HUES48 (cell line): Measurements from ENCODE around the gene PCGF3.
A peak's percentile ranks its signal among the peaks of the same experiment; 100 is the strongest.

Experiments
- H3K27ac ChIP-seq: one replicate; pipeline ENCODE4 v1.7.0; 2013; ENCODE audit warnings: low read depth, low read length, inconsistent platforms
- H3K27me3 ChIP-seq: 2 replicates; pipeline ENCODE4 v1.6.1; 2013; ENCODE audit warnings: mild to moderate bottlenecking, low read length; ENCODE audit not compliant: control insufficient read depth, insufficient read depth
- H3K36me3 ChIP-seq: 2 replicates; pipeline ENCODE4 v1.6.1; 2013; ENCODE audit warnings: low read length; ENCODE audit not compliant: control insufficient read depth, insufficient read depth
- H3K4me1 ChIP-seq: 2 replicates; pipeline ENCODE4 v1.6.1; 2013; ENCODE audit warnings: mild to moderate bottlenecking, low read length; ENCODE audit not compliant: control insufficient read depth, insufficient read depth
- H3K4me3 ChIP-seq: 2 replicates; pipeline ENCODE4 v1.5.1; 2013; ENCODE audit warnings: mild to moderate bottlenecking, low read depth, low read length
- H3K9ac ChIP-seq: 2 replicates; pipeline ENCODE4 v1.6.1; 2013; ENCODE audit warnings: mild to moderate bottlenecking, low read depth, low read length, moderate library complexity
- H3K9me3 ChIP-seq: 2 replicates; pipeline ENCODE4 v1.6.1; 2013; ENCODE audit warnings: low read length; ENCODE audit not compliant: control insufficient read depth, insufficient read depth

PCGF3 gene

GRCh38 chr4:784401-785331 lies 79.0 kb downstream of the PCGF3 start:
- Histone ChIP-seq H3K27ac (no peak overlapping the region), H3K27me3 (peaks cover 59% of the 10 kb centered on the region), H3K4me3 (peak overlapping the region; percentile 40; the same call in 1 of the 2 replicates), H3K9ac (no peak overlapping the region), H3K36me3 (peaks cover 10% of the 10 kb centered on the region), H3K4me1 (peaks cover 17% of the 10 kb centered on the region), H3K9me3 (no peaks in the 10 kb centered on the region)

- Histone ChIP-seq H3K9ac (no peak overlapping the region), H3K27ac (no peak overlapping the region), H3K4me1 (peaks cover 17% of the 10 kb centered on the region), H3K4me3 (peak overlapping the region; percentile 40; the same call in 1 of the 2 replicates), H3K9me3 (no peaks in the 10 kb centered on the region), H3K36me3 (peaks cover 3% of the 10 kb centered on the region), H3K27me3 (peaks cover 59% of the 10 kb centered on the region)
Observed at GRCh38 chr4:785332-786073, 79.9 kb downstream of the PCGF3 start.

- Histone ChIP-seq H3K27me3 (peaks cover 59% of the 10 kb centered on the region), H3K4me1 (peaks cover 17% of the 10 kb centered on the region), H3K9me3 (no peaks in the 10 kb centered on the region), H3K27ac (no peak overlapping the region), H3K4me3 (peak overlapping the region; percentile 21; the same call in 1 of the 2 replicates), H3K9ac (no peak overlapping the region), H3K36me3 (no peaks in the 10 kb centered on the region)
Observed at GRCh38 chr4:786074-786741, 80.6 kb downstream of the PCGF3 start.

- no peak overlapping the region for H3K4me3 ChIP-seq
- H3K9me3 ChIP-seq = no peaks in the 10 kb centered on the region
- H3K9ac ChIP-seq = no peak overlapping the region
- peaks cover 17% of the 10 kb centered on the region for H3K4me1 ChIP-seq
- no peaks in the 10 kb centered on the region for H3K36me3 ChIP-seq
- no peak overlapping the region for H3K27ac ChIP-seq
- H3K27me3 ChIP-seq = peaks cover 59% of the 10 kb centered on the region
Observed at GRCh38 chr4:786861-787300, 81.2 kb downstream of the PCGF3 start.

GRCh38 chr4:787561-787981 lies 81.9 kb downstream of the PCGF3 start:
- H3K4me3 ChIP-seq = no peak overlapping the region
- H3K36me3 ChIP-seq = no peaks in the 10 kb centered on the region
- no peak overlapping the region for H3K27ac ChIP-seq
- H3K27me3 ChIP-seq = peaks cover 59% of the 10 kb centered on the region
- no peaks in the 10 kb centered on the region for H3K9me3 ChIP-seq
- H3K9ac ChIP-seq = no peak overlapping the region
- peaks cover 13% of the 10 kb centered on the region for H3K4me1 ChIP-seq

GRCh38 chr4:788006-788635 lies 82.5 kb downstream of the PCGF3 start:
- Histone ChIP-seq H3K9ac (no peak overlapping the region), H3K4me1 (peaks cover 18% of the 10 kb centered on the region), H3K36me3 (no peaks in the 10 kb centered on the region), H3K4me3 (no peak overlapping the region), H3K27me3 (peaks cover 62% of the 10 kb centered on the region), H3K9me3 (no peaks in the 10 kb centered on the region), H3K27ac (no peak overlapping the region)

GRCh38 chr4:788636-789297 lies 83.1 kb downstream of the PCGF3 start:
- H3K9ac ChIP-seq = no peak overlapping the region
- no peaks in the 10 kb centered on the region for H3K36me3 ChIP-seq
- peaks cover 62% of the 10 kb centered on the region for H3K27me3 ChIP-seq
- H3K4me3 ChIP-seq = no peak overlapping the region
- no peaks in the 10 kb centered on the region for H3K9me3 ChIP-seq
- H3K4me1 ChIP-seq = peaks cover 24% of the 10 kb centered on the region
- H3K27ac ChIP-seq = no peak overlapping the region

GRCh38 chr4:789571-790465 lies 84.2 kb downstream of the PCGF3 start:
- H3K27ac ChIP-seq = no peak overlapping the region
- H3K36me3 ChIP-seq = no peaks in the 10 kb centered on the region
- no peak overlapping the region for H3K9ac ChIP-seq
- peaks cover 30% of the 10 kb centered on the region for H3K4me1 ChIP-seq
- H3K9me3 ChIP-seq = no peaks in the 10 kb centered on the region
- no peak overlapping the region for H3K4me3 ChIP-seq
- H3K27me3 ChIP-seq = peaks cover 62% of the 10 kb centered on the region

- Histone ChIP-seq H3K4me1 (peaks cover 25% of the 10 kb centered on the region), H3K27ac (no peak overlapping the region), H3K36me3 (no peaks in the 10 kb centered on the region), H3K4me3 (no peak overlapping the region), H3K27me3 (peaks cover 62% of the 10 kb centered on the region), H3K9ac (no peak overlapping the region), H3K9me3 (no peaks in the 10 kb centered on the region)
Observed at GRCh38 chr4:790466-790820, 84.8 kb downstream of the PCGF3 start.
